B cell (primary cell): ENCODE measurements around the gene OSBPL5. TPM values are rescaled to one million over a fixed set of nuclear protein-coding genes. Genes with fewer than 3 reads are reported as not detected.

Experiments used
- ATAC-seq: fragments of 200-7000 bp; cut with Tn5 transposase; one replicate; pipeline ENCODE4 v1.10.0; 2021; ENCODE audit warnings: low read depth, mild to moderate bottlenecking, moderate number of reproducible peaks, moderate library complexity
- CTCF ChIA-PET: fragments of 350-600 bp; sonication (Branson Sonifier 250); formaldehyde crosslinking; loops from one replicate; lab custom pipeline; 2021; ENCODE audit warnings: antibody characterized with exemption, inconsistent platforms; lab: Charles Lee
- POLR2A ChIA-PET: fragments of 350-600 bp; sonication (Branson Sonifier 250); formaldehyde crosslinking; loops from one replicate; lab custom pipeline; 2021; ENCODE audit warnings: antibody characterized with exemption; lab: Charles Lee
- DNase-seq: peaks from one replicate; pipeline ENCODE4 v3.0.0; 2013
- H2AFZ ChIP-seq: 2 replicates; pipeline ENCODE4 v1.6.1; 2012; ENCODE audit warnings: mild to moderate bottlenecking, low read depth, low read length; ENCODE audit not compliant: insufficient read depth, poor library complexity, severe bottlenecking
- H3K27ac ChIP-seq, 2 donors: 1 replicate in 1 of 2; 2 replicates in 1 of 2; pipeline ENCODE4 v1.5.1; 2012 to 2013; ENCODE audit warnings: low read length in 2 of 2, mild to moderate bottlenecking in 2 of 2, moderate library complexity in 1 of 2
- H3K27me3 ChIP-seq, 4 experiments: fragments of 200-600 bp in 1 of 4; sonication (generic) in 1 of 4; replicated peaks in 1 of 4; 1 replicate in 2 of 4; 2 replicates in 2 of 4; pipeline versions ENCODE4 v1.6.1 to v1.7.0; 2013 to 2016; ENCODE audit warnings: low read length in 3 of 4, mild to moderate bottlenecking in 2 of 4, mixed read lengths in 1 of 4, moderate library complexity in 1 of 4; ENCODE audit not compliant: insufficient read depth in 4 of 4, control insufficient read depth in 3 of 4; ENCODE audit errors: control extremely low read depth in 1 of 4
- H3K36me3 ChIP-seq, 2 experiments: replicated peaks in 1 of 2; 1 replicate in 1 of 2; 2 replicates in 1 of 2; pipeline versions ENCODE4 v1.6.1 to v1.7.1; 2013; ENCODE audit warnings: low read length in 1 of 2; ENCODE audit not compliant: insufficient read depth in 2 of 2, control insufficient read depth in 1 of 2; ENCODE audit errors: control extremely low read depth in 1 of 2, extremely low read depth in 1 of 2
- H3K4me1 ChIP-seq, 2 donors: fragments of 200-600 bp in 1 of 2; sonication (generic) in 1 of 2; 1 replicate in 1 of 2; 2 replicates in 1 of 2; pipeline versions ENCODE4 v1.5.1 to v1.6.1; 2013 to 2017; ENCODE audit warnings: low read length in 2 of 2; ENCODE audit not compliant: control insufficient read depth in 2 of 2, insufficient read depth in 2 of 2
- H3K4me2 ChIP-seq: replicated peaks from 2 replicates; pipeline ENCODE3; 2012; ENCODE audit warnings: mild to moderate bottlenecking, low read depth, low read length; ENCODE audit not compliant: poor library complexity, severe bottlenecking
- H3K4me3 ChIP-seq, 5 experiments: fragments of 200-600 bp in 1 of 5; sonication (generic) in 1 of 5; 1 replicate in 3 of 5; 2 replicates in 2 of 5; pipeline versions ENCODE4 v1.5.1 to v1.7.0; 2011 to 2016; ENCODE audit warnings: low read length in 4 of 5, mild to moderate bottlenecking in 4 of 5, low read depth in 2 of 5, control low read depth in 1 of 5, moderate library complexity in 1 of 5; ENCODE audit not compliant: insufficient read depth in 1 of 5; ENCODE audit errors: control extremely low read depth in 1 of 5, extremely low read depth in 1 of 5
- H3K79me2 ChIP-seq: fragments of 200-600 bp; sonication (generic); one replicate; pipeline ENCODE4 v1.6.0; 2016; ENCODE audit warnings: low read length; ENCODE audit not compliant: control insufficient read depth, insufficient read depth
- H3K9ac ChIP-seq: fragments of 200-600 bp; sonication (generic); 2 replicates; pipeline ENCODE4 v1.6.1; 2017; ENCODE audit warnings: mild to moderate bottlenecking, low read length, moderate library complexity
- H3K9me3 ChIP-seq, 3 donors: one replicate each; pipeline versions ENCODE4 v1.6.1 to v1.7.1; 2013; ENCODE audit warnings: low read length in 2 of 3; ENCODE audit not compliant: control insufficient read depth in 2 of 3, insufficient read depth in 1 of 3; ENCODE audit errors: control extremely low read depth in 1 of 3
- H4K20me1 ChIP-seq: 2 replicates; pipeline ENCODE4 v1.6.0; 2012; ENCODE audit warnings: mild to moderate bottlenecking, low read length; ENCODE audit not compliant: insufficient read depth, control insufficient read depth, poor library complexity, severe bottlenecking
- H3K27ac Mint-ChIP-seq: one replicate; pipeline ENCODE4 v1.8.0; 2021; ENCODE audit warnings: mixed read lengths
- H3K27me3 Mint-ChIP-seq: one replicate; pipeline ENCODE4 v1.8.0; 2021; ENCODE audit warnings: mixed read lengths
- H3K4me1 Mint-ChIP-seq: one replicate; pipeline ENCODE4 v1.8.0; 2021; ENCODE audit warnings: mixed read lengths
- H3K4me3 Mint-ChIP-seq: one replicate; pipeline ENCODE4 v1.8.0; 2021; ENCODE audit warnings: mixed read lengths
- H3K9me3 Mint-ChIP-seq: one replicate; pipeline ENCODE4 v1.8.0; 2022; ENCODE audit warnings: mixed read lengths; ENCODE audit not compliant: insufficient read depth
- CTCF ChIP-seq: fragments of 200-600 bp; IDR thresholded peaks from one replicate; pipeline ENCODE4 v1.8.0; 2022; ENCODE audit warnings: antibody characterized with exemption, mild to moderate bottlenecking
- EZH2 ChIP-seq: IDR thresholded peaks from 2 replicates; pipeline ENCODE4 v1.6.1; 2012; ENCODE audit warnings: borderline replicate concordance, low read depth, mild to moderate bottlenecking, moderate library complexity, low read length; ENCODE audit not compliant: insufficient read depth, poor library complexity, severe bottlenecking
- WGBS: methylation state at CpG from one replicate; pipeline ENCODE4 v1.1.5; 2013; ENCODE audit warnings: missing lambda C conversion rate; ENCODE audit not compliant: insufficient coverage; 5-methylcytosine and 5-hydroxymethylcytosine counted together
- intact Hi-C: fragments of 100-400 bp; cut with micrococcal nuclease; formaldehyde crosslinking; loops from one replicate; pipeline ENCODE4 v1.10.0; 2022
- polyA plus RNA-seq: library from polyadenylated mRNA; depleted of rRNA; stranded (reverse); fragments of >200 nt; gene quantifications from 2 replicates; pipeline ENCODE4 v1.2.3, GENCODE V29; 2012
- total RNA-seq, 2 donors: library from RNA; stranded (reverse); fragments of 120-200 nt in 1 of 2; gene quantifications; 1 replicate in 1 of 2; 2 replicates in 1 of 2; pipeline versions ENCODE4 v1.2.3 to v1.2.4, GENCODE V29; 2013 to 2022

The OSBPL5 gene
- total and polyA plus RNA-seq, 2 donors (not counting 1 experiment from before 2014, with no cell fraction given), result 0.15 to 1.2 TPM

DNA sequence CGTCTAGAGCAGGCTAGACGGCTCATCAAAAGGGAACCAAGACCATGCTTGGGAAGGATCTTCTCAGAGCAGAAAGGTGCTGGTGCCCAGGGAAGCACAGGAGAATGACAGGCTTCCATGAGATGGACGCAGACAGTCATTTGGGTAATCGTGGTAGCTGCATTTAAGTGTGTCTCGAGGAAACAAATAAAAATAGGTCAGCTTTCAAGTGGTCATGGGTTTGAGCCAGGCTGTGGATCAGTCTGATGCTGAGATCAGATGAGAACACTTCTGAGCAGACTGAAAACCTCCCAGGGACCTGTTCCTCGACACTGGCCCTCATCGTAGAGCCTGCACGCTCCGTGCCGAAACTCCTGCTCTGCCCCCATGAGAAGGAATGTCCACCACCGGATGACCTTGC lies 112.5 kb downstream of the OSBPL5 start:
- H3K27me3 Mint-ChIP-seq, result no peaks in the 10 kb centered on the region
- H4K20me1 ChIP-seq, result peaks cover 84% of the 10 kb centered on the region
- no peaks in the 10 kb centered on the region for H3K9me3 Mint-ChIP-seq
- ATAC-seq (no peak), DNase-seq (no peak)
- CTCF ChIA-PET, result interaction anchor here (1.4 to 11.4 kb wide), 2 partner anchors 38 to 77 kb away, joined by 5 to 106 read pairs; no protein-coding TSS in a partner anchor
- no peak overlapping the region for H3K4me2 ChIP-seq
- intact Hi-C loops, result loop anchor here (10.0 kb wide), 1 partner anchor 148 kb away; a partner anchor contains a TSS
- no peak overlapping the region for H3K4me3 ChIP-seq
- H3K79me2 ChIP-seq, result peaks cover 97% of the 10 kb centered on the region
- POLR2A ChIA-PET, result no interaction called here
- H3K36me3 ChIP-seq, result peaks cover 0 to 8% of the 10 kb centered on the region in 2 experiments
- H3K4me3 Mint-ChIP-seq, result no peak overlapping the region
- peaks cover 62% of the 10 kb centered on the region for H3K4me1 Mint-ChIP-seq
- H3K4me1 ChIP-seq, result peaks cover 25 to 50% of the 10 kb centered on the region in 2 donors
- TF ChIP-seq EZH2, result no peak
- no peak for TF ChIP-seq CTCF
- no peaks in the 10 kb centered on the region for H3K9me3 ChIP-seq
- H3K9ac ChIP-seq, result no peak overlapping the region
- H3K27ac ChIP-seq, result no peak overlapping the region
- no peak overlapping the region for H2AFZ ChIP-seq
- no peaks in the 10 kb centered on the region for H3K27me3 ChIP-seq
- 85% methylated on average over 10 of the region's 11 CpGs for WGBS
- H3K27ac Mint-ChIP-seq, result no peak overlapping the region

GRCh38 chr11:3052109-3052479 lies 113.0 kb downstream of the OSBPL5 start:
- Mint-ChIP-seq H3K27ac (no peak overlapping the region), H3K4me3 (no peak overlapping the region), H3K9me3 (no peaks in the 10 kb centered on the region), H3K27me3 (no peaks in the 10 kb centered on the region), H3K4me1 (peaks cover 58% of the 10 kb centered on the region)
- H3K79me2 ChIP-seq, result peaks cover 97% of the 10 kb centered on the region
- intact Hi-C loops, result loop anchor here (10.0 kb wide), 1 partner anchor 147 kb away; a partner anchor contains a TSS
- H3K9me3 ChIP-seq, result no peaks in the 10 kb centered on the region
- H3K27me3 ChIP-seq, result no peaks in the 10 kb centered on the region
- POLR2A ChIA-PET, result no interaction called here
- H2AFZ ChIP-seq, result no peak overlapping the region
- TF ChIP-seq CTCF, result no peak
- no peak for TF ChIP-seq EZH2
- peaks cover 89% of the 10 kb centered on the region for H4K20me1 ChIP-seq
- ATAC-seq (no peak), DNase-seq (no peak)
- no peak overlapping the region for H3K4me3 ChIP-seq
- peaks cover 24 to 47% of the 10 kb centered on the region in 2 donors for H3K4me1 ChIP-seq
- peak overlapping the region; percentile 43 for H3K4me2 ChIP-seq
- WGBS, result 15% methylated on average over 8 of the region's 14 CpGs
- CTCF ChIA-PET, result interaction anchor here (1.4 to 11.4 kb wide), 2 partner anchors 38 to 77 kb away, joined by 5 to 106 read pairs; no protein-coding TSS in a partner anchor
- H3K9ac ChIP-seq, result no peak overlapping the region
- peaks cover 0 to 12% of the 10 kb centered on the region in 2 experiments for H3K36me3 ChIP-seq
- H3K27ac ChIP-seq, result no peak overlapping the region
